Measurements from ENCODE around the gene CEP350. TPM values are rescaled to one million over a fixed set of nuclear protein-coding genes. Genes with fewer than 3 reads are reported as not detected.

Gene CEP350, protein sequence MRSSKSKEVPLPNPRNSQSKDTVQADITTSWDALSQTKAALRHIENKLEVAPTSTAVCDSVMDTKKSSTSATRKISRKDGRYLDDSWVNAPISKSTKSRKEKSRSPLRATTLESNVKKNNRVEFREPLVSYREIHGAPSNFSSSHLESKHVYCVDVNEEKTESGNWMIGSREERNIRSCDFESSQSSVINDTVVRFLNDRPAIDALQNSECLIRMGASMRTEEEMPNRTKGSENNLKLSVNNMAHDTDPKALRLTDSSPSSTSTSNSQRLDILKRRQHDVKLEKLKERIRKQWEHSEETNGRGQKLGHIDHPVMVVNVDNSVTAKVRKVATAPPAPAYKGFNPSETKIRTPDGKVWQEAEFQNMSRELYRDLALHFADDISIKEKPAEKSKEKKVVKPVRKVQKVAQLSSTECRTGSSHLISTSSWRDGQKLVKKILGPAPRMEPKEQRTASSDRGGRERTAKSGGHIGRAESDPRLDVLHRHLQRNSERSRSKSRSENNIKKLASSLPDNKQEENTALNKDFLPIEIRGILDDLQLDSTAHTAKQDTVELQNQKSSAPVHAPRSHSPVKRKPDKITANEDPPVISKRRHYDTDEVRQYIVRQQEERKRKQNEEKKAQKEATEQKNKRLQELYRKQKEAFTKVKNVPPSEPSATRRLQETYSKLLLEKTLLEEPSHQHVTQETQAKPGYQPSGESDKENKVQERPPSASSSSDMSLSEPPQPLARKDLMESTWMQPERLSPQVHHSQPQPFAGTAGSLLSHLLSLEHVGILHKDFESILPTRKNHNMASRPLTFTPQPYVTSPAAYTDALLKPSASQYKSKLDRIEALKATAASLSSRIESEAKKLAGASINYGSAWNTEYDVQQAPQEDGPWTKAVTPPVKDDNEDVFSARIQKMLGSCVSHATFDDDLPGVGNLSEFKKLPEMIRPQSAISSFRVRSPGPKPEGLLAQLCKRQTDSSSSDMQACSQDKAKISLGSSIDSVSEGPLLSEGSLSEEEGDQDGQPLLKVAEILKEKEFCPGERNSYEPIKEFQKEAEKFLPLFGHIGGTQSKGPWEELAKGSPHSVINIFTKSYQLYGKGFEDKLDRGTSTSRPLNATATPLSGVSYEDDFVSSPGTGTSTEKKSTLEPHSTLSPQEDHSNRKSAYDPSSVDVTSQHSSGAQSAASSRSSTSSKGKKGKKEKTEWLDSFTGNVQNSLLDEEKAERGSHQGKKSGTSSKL (N-terminal part only)
- 10 to 100 TPM; 74.4 to 89.0 (median 82.0) TPM for total RNA-seq

DNA sequence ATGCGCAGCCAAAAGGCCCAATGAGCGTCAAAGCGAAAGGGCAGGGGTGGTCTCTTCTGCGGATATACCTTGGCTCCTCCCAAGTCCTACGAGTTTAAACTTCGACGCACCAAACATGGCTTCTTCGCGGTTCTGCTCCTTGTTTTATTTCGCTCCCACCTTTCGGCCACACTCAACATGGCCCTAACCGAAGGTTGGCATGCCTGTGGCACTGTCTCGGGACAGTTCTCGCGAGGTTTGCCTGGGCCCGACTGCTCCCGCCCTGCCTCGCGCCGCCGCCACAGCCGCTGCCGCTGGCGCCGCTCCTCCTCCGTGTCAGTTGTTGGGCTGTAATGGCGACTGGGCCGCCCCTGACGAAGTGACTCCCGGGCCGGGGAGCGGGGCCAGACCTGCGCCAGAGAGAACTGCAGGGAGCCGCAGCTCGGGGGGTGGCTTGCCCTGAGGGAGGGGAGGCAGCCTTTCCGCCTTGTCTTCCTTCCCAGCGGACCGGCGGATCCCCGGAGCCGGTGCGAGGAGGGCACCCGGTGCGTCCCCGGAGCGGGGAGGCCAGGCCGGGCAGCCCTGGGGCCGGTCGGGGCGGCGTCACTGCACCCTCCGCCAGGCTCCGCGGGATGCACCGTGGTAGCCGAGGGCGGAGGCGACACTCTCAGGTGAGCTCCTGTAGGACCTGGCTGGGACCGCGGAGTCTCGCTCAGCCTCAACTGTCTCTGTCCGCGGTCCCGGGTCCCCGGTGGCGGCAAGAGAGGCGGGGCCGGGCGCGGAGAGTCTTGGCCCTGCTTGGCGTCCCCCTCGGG is at the start of gene CEP350:
Gene CEP350 (plus strand): TSS at position 318 of the 794 bp plus-strand sequence. CDS start 31,372 bp downstream, outside the sequence.
- TF ChIP-seq POLR2AphosphoS5 (IDR thresholded peaks at IDR 0.05) (peak; percentile 97), POLR2A (IDR thresholded peaks at IDR 0.05) (peak; percentile 74 to 87), EP300 (IDR thresholded peaks at IDR 0.05) (no peak)
- TF ChIP-seq, protein P1, sequence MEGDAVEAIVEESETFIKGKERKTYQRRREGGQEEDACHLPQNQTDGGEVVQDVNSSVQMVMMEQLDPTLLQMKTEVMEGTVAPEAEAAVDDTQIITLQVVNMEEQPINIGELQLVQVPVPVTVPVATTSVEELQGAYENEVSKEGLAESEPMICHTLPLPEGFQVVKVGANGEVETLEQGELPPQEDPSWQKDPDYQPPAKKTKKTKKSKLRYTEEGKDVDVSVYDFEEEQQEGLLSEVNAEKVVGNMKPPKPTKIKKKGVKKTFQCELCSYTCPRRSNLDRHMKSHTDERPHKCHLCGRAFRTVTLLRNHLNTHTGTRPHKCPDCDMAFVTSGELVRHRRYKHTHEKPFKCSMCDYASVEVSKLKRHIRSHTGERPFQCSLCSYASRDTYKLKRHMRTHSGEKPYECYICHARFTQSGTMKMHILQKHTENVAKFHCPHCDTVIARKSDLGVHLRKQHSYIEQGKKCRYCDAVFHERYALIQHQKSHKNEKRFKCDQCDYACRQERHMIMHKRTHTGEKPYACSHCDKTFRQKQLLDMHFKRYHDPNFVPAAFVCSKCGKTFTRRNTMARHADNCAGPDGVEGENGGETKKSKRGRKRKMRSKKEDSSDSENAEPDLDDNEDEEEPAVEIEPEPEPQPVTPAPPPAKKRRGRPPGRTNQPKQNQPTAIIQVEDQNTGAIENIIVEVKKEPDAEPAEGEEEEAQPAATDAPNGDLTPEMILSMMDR (IDR thresholded peaks at IDR 0.05) = no peak
- no peaks in the 10 kb centered on the region for H3K27me3 ChIP-seq
- peaks cover 0 to 51% (median 11%) of the 10 kb centered on the region in 3 donors for H3K4me1 ChIP-seq
- 0% methylated on average over 9 to 13 of the region's 72 CpGs for WGBS, 2 donors (ENCODE audit: low coverage in 1 of 2)
- H3K9me3 ChIP-seq = no peaks in the 10 kb centered on the region
- H3K36me3 ChIP-seq = no peaks in the 10 kb centered on the region
- peak; percentile 99 for ATAC-seq
- H3K4me3 ChIP-seq = peak within 1 kb of the TSS; percentile 87 to 94
- peak within 1 kb of the TSS; percentile 94 to 99 (median 96) for H3K27ac ChIP-seq

DNA sequence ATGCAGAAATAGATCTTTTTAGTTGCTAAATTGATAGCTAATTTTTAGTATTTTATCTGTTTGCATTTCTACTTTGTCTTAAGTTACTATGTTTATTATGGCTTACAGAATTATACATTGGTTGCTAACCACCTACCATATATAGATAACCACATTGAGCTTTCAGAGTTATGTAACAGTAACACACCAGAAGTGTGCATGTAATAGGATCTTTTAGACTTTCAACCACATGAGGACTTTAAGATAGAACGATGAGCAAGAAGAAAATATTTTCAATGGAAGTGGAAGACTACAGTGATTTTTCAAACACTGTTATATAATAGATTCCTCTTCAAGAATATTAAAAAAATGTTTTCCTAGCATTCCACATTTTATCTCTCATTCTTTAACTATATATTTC is 43.7 kb upstream of the CEP350 start:
- Histone ChIP-seq H3K4me1 (peaks cover 0 to 5% (median 0%) of the 10 kb centered on the region in 3 donors), H3K36me3 (peaks cover 4 to 95% of the 10 kb centered on the region in 2 donors), H3K27ac (no peak overlapping the region), H3K27me3 (no peaks in the 10 kb centered on the region), H3K4me3 (no peak overlapping the region), H3K9me3 (no peaks in the 10 kb centered on the region)
- 35 to 67% methylated on average over 1 of the region's 1 CpG for WGBS, 2 donors (ENCODE audit: low coverage in 1 of 2)
- ATAC-seq = no peak
- TF ChIP-seq, protein P1 (IDR thresholded peaks at IDR 0.05) = no peak
- TF ChIP-seq POLR2AphosphoS5 (IDR thresholded peaks at IDR 0.05) (no peak), EP300 (IDR thresholded peaks at IDR 0.05) (no peak), POLR2A (IDR thresholded peaks at IDR 0.05) (no peak)

GRCh38 chr1:179911812-179912211 is 42.8 kb upstream of the CEP350 start:
- H3K36me3 ChIP-seq = peaks cover 5 to 97% of the 10 kb centered on the region in 2 donors
- TF ChIP-seq EP300 (IDR thresholded peaks at IDR 0.05) = no peak
- TF ChIP-seq POLR2AphosphoS5 (IDR thresholded peaks at IDR 0.05) = no peak
- TF ChIP-seq, protein P1 (IDR thresholded peaks at IDR 0.05) = no peak
- no peak for TF ChIP-seq POLR2A (IDR thresholded peaks at IDR 0.05)

More at GRCh38 chr1:179911812-179912211, 42.8 kb upstream of the CEP350 start:
- Histone ChIP-seq H3K27me3 (no peaks in the 10 kb centered on the region), H3K27ac (no peak overlapping the region), H3K4me1 (peaks cover 0 to 5% (median 0%) of the 10 kb centered on the region in 3 donors), H3K9me3 (no peaks in the 10 kb centered on the region), H3K4me3 (no peak overlapping the region)
- 96% methylated on average over 3 of the region's 3 CpGs; no CpG with 5 or more reads in 1 of the 2 donors for WGBS, 2 donors (ENCODE audit: low coverage in 1 of 2)
- ATAC-seq = no peak
